ENCODE data around the gene CHAC2. TPM values are rescaled to one million over a fixed set of nuclear protein-coding genes. Genes with fewer than 3 reads are reported as not detected.
"Not testable (repeated sequence)": the region's sequence is repeated elsewhere in the genome, so short reads cannot be mapped to it uniquely, and the experiment has no call there.

The CHAC2 gene
- 10 to 100 TPM; 17.1 to 18.1 TPM for total RNA-seq

DNA sequence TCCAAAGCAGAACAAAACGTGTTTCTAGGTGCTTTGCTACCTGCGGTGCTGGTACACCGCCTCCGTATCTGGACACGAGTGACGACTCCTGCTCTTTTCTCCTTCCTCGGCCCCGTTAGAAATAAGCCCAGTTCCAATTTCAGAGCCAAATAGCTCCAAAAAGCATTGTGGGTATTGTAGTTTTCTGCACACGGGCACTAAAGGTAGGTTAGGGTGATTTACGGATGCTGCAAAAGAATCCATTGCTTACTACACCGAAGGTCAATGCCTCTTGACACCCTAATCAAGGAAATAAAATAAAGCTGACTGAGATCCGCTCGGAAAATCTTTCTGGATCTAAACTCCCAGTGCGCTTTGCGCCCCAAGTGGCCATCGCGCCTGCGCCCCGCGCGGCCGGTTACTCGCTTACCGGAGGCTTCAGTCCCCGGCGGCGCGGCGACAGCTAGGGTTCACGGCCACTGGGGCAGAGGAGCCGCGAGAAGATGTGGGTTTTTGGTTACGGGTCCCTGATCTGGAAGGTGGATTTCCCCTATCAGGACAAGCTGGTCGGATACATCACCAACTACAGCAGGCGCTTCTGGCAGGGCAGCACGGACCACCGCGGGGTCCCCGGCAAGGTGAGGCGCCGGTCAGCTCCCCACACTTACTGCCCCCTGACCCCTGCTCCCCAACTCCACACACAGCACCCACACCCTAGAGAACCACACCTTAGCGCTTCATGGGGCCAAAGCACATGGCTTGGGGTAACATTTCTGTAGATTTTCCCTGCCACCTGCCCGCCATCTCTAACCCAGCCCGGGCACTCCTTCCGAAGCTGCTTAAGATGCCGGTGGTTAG is at the start of gene CHAC2:
CHAC2 (plus strand) TSS at position 400 of the 837 bp plus-strand sequence; CDS start at position 483, 83 bp downstream.
- Mint-ChIP-seq H3K4me3 (peak within 1 kb of the TSS; percentile 91), H3K36me3 (ENCODE audit: low read depth) (peaks cover 29% of the 10 kb centered on the region), H3K27ac (peak within 1 kb of the TSS; percentile 94), H3K27me3 (ENCODE audit: low read depth) (no peaks in the 10 kb centered on the region), H3K4me1 (ENCODE audit: low read depth) (peaks cover 29% of the 10 kb centered on the region), H3K9me3 (ENCODE audit: insufficient read depth) (no peaks in the 10 kb centered on the region)
- DNase-seq (peak; percentile 88), ATAC-seq (peak; percentile 96)
- CTCF ChIA-PET = interaction anchor here (0.6 to 2.4 kb wide), 7 partner anchors 9 to 203 kb away, joined by 3 to 13 read pairs (median 3); partner anchors contain the start of genes ASB3, ERLEC1 and PSME4
- POLR2A ChIA-PET = interaction anchor here (0.5 to 4.9 kb wide), 13 partner anchors 8 to 348 kb away, joined by 3 to 97 read pairs (median 5); partner anchors contain the start of genes ACYP2, ASB3, ERLEC1 and PSME4

DNA sequence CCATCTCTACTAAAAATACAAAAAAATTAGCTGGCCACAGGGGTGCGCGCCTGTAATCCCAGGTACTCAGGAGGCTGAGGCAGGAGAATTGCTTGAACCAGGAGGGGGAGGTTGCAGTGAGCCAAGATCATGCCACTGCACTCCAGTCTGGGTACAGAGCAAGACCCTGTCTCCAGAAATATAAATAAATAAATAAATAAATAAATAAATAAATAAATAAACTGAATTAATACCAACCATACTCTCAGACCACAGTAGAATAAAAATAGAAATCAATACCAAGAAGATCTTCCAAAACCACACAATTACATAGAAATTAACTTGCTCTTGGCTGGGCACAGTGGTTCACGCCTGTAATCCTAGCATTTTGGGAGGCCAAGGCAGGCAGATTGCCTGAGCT is 46.7 kb upstream of the CHAC2 start:
- H3K9me3 Mint-ChIP-seq (ENCODE audit: insufficient read depth); H3K27ac Mint-ChIP-seq; CTCF ChIA-PET; POLR2A ChIA-PET; H3K4me1 Mint-ChIP-seq (ENCODE audit: low read depth); ATAC-seq; DNase-seq; H3K4me3 Mint-ChIP-seq; H3K27me3 Mint-ChIP-seq (ENCODE audit: low read depth): not testable (repeated sequence)
- H3K36me3 Mint-ChIP-seq (ENCODE audit: low read depth) = peaks cover 28% of the 10 kb centered on the region

DNA sequence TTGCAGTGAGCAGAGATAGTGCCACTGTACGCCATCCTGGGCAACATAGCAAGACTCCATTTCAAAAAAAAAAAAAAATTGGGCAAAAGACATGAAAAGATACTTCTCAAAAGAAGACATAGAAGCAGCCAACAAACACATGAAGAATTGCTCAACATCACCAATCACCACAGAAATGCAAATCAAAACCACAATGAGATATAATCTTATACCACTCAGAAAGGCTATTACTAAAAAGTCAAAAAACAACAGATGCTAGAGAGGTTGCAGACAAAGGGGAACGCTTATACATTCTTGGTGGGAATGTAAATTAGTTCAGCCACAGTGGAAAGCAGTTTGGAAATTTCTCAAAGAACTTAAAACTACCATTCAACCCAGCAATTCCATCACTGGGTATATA is 43.1 kb upstream of the CHAC2 start:
- DNase-seq (no peak), ATAC-seq (no peak)
- Mint-ChIP-seq H3K36me3 (ENCODE audit: low read depth) (peaks cover 33% of the 10 kb centered on the region), H3K9me3 (ENCODE audit: insufficient read depth) (no peaks in the 10 kb centered on the region), H3K27ac (no peak overlapping the region), H3K4me3 (no peak overlapping the region), H3K27me3 (ENCODE audit: low read depth) (no peaks in the 10 kb centered on the region), H3K4me1 (ENCODE audit: low read depth) (peaks cover 7% of the 10 kb centered on the region)
- ChIA-PET POLR2A (no interaction called here), CTCF (no interaction called here)

DNA sequence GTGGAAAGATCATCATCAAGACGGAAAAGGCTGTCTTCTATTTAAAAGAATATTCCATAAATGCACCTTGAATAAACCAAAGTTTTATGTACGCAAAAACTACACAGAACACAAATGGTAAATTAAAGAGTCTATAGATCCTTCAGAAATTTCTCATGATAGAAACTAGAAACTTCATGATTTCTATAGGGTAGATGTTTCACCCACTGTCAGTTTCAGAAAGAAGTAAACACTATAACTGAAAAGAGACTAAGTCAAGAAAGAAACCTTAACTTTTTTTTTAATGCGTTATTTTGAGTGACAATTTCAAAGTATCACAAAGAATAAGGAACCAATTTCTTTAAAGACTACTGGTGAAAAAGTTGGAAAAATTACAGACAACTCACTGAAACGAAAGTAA is 41.9 kb upstream of the CHAC2 start:
- no peak overlapping the region for H3K4me3 Mint-ChIP-seq
- no peak for DNase-seq
- H3K27me3 Mint-ChIP-seq (ENCODE audit: low read depth) = no peaks in the 10 kb centered on the region
- ChIA-PET POLR2A (no interaction called here), CTCF (no interaction called here)
- no peak for ATAC-seq
- peaks cover 7% of the 10 kb centered on the region for H3K4me1 Mint-ChIP-seq (ENCODE audit: low read depth)
- no peaks in the 10 kb centered on the region for H3K9me3 Mint-ChIP-seq (ENCODE audit: insufficient read depth)
- H3K36me3 Mint-ChIP-seq (ENCODE audit: low read depth) = peaks cover 30% of the 10 kb centered on the region
- H3K27ac Mint-ChIP-seq = no peak overlapping the region

DNA sequence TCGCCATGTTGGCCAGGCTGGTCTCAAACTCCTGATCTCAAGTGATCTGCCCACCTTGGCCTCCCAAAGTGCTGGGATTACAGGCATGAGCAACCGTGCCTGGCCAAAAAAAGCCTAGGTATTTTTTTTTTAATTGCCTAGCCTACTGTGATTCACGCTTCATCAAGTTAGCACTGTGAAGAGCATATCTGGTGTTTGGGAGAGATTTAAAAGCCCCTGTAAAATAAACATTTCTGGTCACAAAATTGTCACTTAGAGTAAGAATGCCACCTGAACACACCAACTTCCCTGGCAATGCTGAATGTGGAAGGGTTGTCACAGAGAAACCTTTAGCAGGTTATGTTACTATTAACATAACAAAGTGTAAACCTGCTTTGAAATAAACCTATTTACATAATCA is 39.7 kb upstream of the CHAC2 start:
- CTCF ChIA-PET = no interaction called here
- H3K36me3 Mint-ChIP-seq (ENCODE audit: low read depth) = peaks cover 21% of the 10 kb centered on the region

DNA sequence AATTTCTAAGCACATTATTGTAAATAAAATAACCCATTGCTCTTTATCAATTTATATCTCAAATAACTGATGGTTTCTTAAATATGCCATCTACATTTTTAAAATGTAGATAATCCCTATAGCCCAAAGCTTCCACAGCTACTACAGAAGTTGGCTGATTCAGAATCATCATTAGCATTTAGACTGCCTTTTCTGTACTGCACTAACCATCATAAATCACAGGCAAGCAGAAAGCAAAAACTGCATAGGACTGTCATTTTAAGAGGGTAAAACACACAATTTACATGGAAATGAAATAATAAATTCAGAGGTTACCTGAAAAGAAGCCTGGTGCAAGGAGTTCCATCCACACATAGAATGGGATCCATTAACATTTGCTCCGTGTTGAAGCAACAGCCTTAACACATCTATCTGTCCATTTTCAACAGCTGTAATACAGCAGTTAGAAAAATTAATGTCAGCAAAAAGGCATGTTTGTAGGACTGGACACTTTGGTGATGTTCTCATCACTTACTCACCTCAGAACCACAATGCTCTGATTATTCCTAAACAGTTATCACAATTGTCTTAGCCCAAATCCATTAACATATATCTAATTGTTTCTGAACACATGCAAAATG is 38.4 kb upstream of the CHAC2 start:
- Mint-ChIP-seq H3K9me3 (ENCODE audit: insufficient read depth) (no peaks in the 10 kb centered on the region), H3K27ac (no peak overlapping the region), H3K4me3 (no peak overlapping the region), H3K36me3 (ENCODE audit: low read depth) (peaks cover 26% of the 10 kb centered on the region), H3K27me3 (ENCODE audit: low read depth) (no peaks in the 10 kb centered on the region), H3K4me1 (ENCODE audit: low read depth) (peaks cover 7% of the 10 kb centered on the region)
- ChIA-PET CTCF (no interaction called here), POLR2A (no interaction called here)
- DNase-seq = no peak
- ATAC-seq = no peak

More for the DNA sequence above, 39.7 kb upstream of the CHAC2 start:
- Mint-ChIP-seq H3K27me3 (ENCODE audit: low read depth) (no peaks in the 10 kb centered on the region), H3K9me3 (ENCODE audit: insufficient read depth) (no peaks in the 10 kb centered on the region), H3K4me1 (ENCODE audit: low read depth) (peaks cover 7% of the 10 kb centered on the region), H3K4me3 (no peak overlapping the region), H3K27ac (no peak overlapping the region)
- POLR2A ChIA-PET = no interaction called here
- DNase-seq = no peak
- ATAC-seq = no peak

DNA sequence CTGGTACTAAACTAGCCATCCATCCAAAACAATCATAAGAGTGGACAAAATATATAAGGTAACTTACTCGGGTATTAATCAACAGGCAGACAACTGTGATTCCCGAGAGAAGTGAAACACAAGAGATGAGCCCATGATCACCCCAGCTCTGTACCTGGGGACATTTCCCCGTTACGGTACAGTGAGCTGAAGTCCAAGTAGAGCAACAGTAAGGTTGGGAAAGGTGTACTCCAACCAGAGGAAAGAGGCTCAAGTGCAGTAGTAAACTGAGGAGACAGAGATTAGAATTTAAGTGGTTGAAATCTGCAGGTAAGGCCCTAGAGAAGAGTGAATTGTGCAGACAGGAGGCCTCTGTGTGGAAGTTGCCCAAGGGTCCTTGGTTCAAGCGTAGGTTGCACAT is 30.5 kb upstream of the CHAC2 start:
- peaks cover 22% of the 10 kb centered on the region for H3K36me3 Mint-ChIP-seq (ENCODE audit: low read depth)
- H3K27me3 Mint-ChIP-seq (ENCODE audit: low read depth) = no peaks in the 10 kb centered on the region
- POLR2A ChIA-PET = no interaction called here
- CTCF ChIA-PET = no interaction called here
- H3K9me3 Mint-ChIP-seq (ENCODE audit: insufficient read depth) = no peaks in the 10 kb centered on the region
- no peaks in the 10 kb centered on the region for H3K4me1 Mint-ChIP-seq (ENCODE audit: low read depth)
- ATAC-seq (no peak), DNase-seq (no peak)
- no peak overlapping the region for H3K27ac Mint-ChIP-seq
- H3K4me3 Mint-ChIP-seq = no peak overlapping the region

DNA sequence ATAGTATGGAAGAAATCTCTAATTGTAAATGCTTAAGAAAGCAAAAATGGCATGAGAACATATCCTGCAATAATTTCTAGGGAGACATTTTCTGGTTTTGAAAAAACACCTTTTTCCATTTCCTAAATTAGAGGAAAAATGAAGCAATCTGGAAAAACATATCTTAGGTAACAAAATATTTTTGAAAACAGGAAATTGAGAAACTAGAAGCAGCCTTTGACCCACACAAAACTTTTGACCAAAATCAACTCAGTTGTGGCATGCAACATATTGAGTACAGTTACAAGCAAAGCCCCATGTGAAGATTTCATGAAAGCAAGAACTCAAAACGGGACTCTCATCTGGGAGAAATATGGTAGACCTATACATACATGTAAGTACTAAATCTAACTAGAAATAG is 28.6 kb upstream of the CHAC2 start:
- Mint-ChIP-seq H3K9me3 (ENCODE audit: insufficient read depth) (no peaks in the 10 kb centered on the region), H3K27ac (no peak overlapping the region), H3K27me3 (ENCODE audit: low read depth) (no peaks in the 10 kb centered on the region), H3K36me3 (ENCODE audit: low read depth) (peaks cover 24% of the 10 kb centered on the region), H3K4me3 (no peak overlapping the region), H3K4me1 (ENCODE audit: low read depth) (no peaks in the 10 kb centered on the region)
- no peak for ATAC-seq
- ChIA-PET CTCF (no interaction called here), POLR2A (no interaction called here)
- no peak for DNase-seq

DNA sequence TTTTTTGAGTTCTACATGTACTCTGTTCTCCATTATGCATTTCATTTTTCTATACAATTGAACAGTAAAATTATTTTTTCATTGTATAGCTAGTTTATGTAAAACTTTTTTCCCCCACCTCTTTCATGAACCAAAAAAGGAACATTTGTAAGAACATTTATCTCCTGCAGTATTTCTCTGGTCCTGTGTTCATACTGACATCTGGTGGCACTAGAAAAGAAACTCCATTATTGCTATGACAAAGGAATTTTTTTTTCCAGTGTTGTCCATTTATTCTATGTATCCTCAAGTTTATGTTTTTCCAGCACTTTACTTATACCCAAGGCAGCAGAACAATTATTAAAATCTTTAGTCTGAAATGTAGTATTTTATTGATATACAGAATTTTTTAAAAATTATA is 27.4 kb upstream of the CHAC2 start:
- Mint-ChIP-seq H3K27me3 (ENCODE audit: low read depth) (no peaks in the 10 kb centered on the region), H3K36me3 (ENCODE audit: low read depth) (peaks cover 17% of the 10 kb centered on the region), H3K9me3 (ENCODE audit: insufficient read depth) (no peaks in the 10 kb centered on the region), H3K27ac (no peak overlapping the region), H3K4me3 (no peak overlapping the region), H3K4me1 (ENCODE audit: low read depth) (no peaks in the 10 kb centered on the region)
- POLR2A ChIA-PET = no interaction called here
- no peak for ATAC-seq
- no peak for DNase-seq
- CTCF ChIA-PET = no interaction called here

DNA sequence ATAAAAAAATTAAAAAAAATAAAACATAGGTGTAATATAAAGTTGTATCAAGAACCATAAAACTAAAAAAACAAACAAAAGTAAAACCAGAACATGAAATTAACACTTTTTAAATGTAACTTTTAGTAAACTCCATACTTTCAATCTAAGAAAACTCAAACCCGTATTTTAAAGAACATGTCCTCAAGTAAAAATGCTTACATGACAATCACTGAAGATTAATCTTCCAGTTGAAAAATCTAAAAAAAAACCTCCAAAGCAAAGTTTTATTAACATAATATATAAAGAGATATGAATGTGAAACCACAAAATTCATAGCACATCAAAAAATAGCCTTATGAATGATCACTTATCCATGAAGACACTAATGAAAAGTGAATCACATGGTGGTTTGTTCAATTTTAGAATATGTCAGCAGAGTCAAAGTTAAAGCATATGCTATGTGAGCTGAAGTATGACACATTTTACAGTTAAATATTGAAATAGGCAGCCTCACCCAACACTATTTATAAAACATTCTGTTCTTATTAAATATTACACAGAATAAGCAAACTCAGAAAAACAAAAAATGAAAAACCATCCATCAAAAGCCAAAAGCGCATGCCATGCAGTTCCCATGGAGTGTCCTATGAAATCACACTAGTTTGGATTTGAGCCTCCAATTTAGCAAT is 23.1 kb upstream of the CHAC2 start:
- POLR2A ChIA-PET = no interaction called here
- ATAC-seq (no peak), DNase-seq (no peak)
- no peak overlapping the region for H3K4me3 Mint-ChIP-seq
- H3K27me3 Mint-ChIP-seq (ENCODE audit: low read depth) = no peaks in the 10 kb centered on the region
- CTCF ChIA-PET = interaction anchor here (1.2 kb wide), 1 partner anchor 12 kb away, joined by 4 read pairs; no protein-coding TSS in a partner anchor
- no peaks in the 10 kb centered on the region for H3K4me1 Mint-ChIP-seq (ENCODE audit: low read depth)
- peaks cover 28% of the 10 kb centered on the region for H3K36me3 Mint-ChIP-seq (ENCODE audit: low read depth)
- no peaks in the 10 kb centered on the region for H3K9me3 Mint-ChIP-seq (ENCODE audit: insufficient read depth)
- H3K27ac Mint-ChIP-seq = no peak overlapping the region

DNA sequence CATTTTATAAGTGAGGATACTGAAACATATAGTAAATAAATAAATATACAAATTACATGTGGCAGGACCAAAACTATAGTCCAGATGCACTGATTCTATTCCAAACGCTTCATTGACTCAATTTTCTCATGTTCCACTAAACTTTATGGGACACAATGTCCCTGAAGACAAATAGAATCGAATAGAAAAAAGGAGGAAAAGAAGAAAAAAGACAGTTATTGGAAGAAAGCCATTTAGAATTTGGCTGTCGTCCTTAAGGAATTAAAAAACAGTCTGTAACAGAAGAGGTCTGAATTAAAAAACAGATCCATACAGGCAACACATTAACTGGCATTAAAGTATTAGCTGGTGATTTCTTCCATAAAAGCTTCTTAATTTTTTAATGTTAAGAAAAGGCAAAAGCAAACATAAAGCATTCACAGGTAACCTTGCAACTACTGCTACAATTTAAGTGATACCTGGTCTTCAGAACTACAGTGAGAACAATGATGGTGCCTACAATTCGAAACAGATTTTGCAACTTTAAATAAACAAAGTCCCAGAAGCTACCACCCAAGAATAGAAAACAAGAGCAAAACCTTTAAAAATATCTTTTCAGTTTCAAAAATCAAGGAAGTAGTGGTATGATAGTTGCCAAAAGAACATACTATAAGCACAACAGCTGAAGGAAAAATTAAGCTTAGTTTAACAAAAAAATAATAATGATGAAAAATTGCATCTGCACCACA is 17.4 kb upstream of the CHAC2 start:
- Mint-ChIP-seq H3K27me3 (ENCODE audit: low read depth) (no peaks in the 10 kb centered on the region), H3K9me3 (ENCODE audit: insufficient read depth) (no peaks in the 10 kb centered on the region), H3K4me1 (ENCODE audit: low read depth) (peaks cover 6% of the 10 kb centered on the region), H3K36me3 (ENCODE audit: low read depth) (peaks cover 24% of the 10 kb centered on the region), H3K4me3 (no peak overlapping the region), H3K27ac (no peak overlapping the region)
- POLR2A ChIA-PET = no interaction called here
- ATAC-seq (no peak), DNase-seq (no peak)
- CTCF ChIA-PET = interaction anchor here (1.1 kb wide), 1 partner anchor 17 kb away, joined by 3 read pairs; no protein-coding TSS in a partner anchor
